Measurements from ENCODE around the gene SUZ12.
A peak's percentile ranks its signal among the peaks of the same experiment; 100 is the strongest.
"Not testable (repeated sequence)": the region's sequence is repeated elsewhere in the genome, so short reads cannot be mapped to it uniquely, and the experiment has no call there.

SUZ12 gene

DNA sequence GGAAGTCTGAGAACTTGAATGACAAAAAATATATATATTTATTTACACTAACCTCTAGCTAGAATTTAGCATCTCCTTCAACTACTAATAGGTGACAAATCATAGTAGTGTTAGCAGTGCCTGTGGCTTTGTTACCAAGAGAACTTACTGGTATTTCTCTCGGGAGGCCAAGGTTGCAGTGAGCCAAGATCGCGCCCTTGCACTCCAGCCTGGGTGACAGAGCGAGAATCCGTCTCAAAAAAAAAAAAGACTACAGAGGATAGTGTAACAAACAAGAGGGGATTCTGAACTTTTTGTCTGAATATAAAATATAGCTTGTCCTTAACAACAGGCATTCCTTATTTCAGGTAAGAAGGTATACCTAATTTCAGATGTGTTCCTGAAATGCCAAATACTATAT is 1.3 kb upstream of the SUZ12 start:
- DNase-seq = no peak
- intact Hi-C loops (cut with DNase I; ENCODE audit: low total_unique reads) = no loop called here
- no peak overlapping the region for H3K27ac ChIP-seq
- H3K4me1 ChIP-seq = peaks cover 0 to 16% (median 5%) of the 10 kb centered on the region in 4 donors
- no peak overlapping the region for H3K4me3 ChIP-seq
- TF ChIP-seq, protein P1, sequence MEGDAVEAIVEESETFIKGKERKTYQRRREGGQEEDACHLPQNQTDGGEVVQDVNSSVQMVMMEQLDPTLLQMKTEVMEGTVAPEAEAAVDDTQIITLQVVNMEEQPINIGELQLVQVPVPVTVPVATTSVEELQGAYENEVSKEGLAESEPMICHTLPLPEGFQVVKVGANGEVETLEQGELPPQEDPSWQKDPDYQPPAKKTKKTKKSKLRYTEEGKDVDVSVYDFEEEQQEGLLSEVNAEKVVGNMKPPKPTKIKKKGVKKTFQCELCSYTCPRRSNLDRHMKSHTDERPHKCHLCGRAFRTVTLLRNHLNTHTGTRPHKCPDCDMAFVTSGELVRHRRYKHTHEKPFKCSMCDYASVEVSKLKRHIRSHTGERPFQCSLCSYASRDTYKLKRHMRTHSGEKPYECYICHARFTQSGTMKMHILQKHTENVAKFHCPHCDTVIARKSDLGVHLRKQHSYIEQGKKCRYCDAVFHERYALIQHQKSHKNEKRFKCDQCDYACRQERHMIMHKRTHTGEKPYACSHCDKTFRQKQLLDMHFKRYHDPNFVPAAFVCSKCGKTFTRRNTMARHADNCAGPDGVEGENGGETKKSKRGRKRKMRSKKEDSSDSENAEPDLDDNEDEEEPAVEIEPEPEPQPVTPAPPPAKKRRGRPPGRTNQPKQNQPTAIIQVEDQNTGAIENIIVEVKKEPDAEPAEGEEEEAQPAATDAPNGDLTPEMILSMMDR (IDR thresholded peaks at IDR 0.05) = no peak
- no peaks in the 10 kb centered on the region for H3K27me3 ChIP-seq
- peaks cover 0 to under 1% (median 0%) of the 10 kb centered on the region in 3 donors for H3K36me3 ChIP-seq
- no peaks in the 10 kb centered on the region for H3K9me3 ChIP-seq

DNA sequence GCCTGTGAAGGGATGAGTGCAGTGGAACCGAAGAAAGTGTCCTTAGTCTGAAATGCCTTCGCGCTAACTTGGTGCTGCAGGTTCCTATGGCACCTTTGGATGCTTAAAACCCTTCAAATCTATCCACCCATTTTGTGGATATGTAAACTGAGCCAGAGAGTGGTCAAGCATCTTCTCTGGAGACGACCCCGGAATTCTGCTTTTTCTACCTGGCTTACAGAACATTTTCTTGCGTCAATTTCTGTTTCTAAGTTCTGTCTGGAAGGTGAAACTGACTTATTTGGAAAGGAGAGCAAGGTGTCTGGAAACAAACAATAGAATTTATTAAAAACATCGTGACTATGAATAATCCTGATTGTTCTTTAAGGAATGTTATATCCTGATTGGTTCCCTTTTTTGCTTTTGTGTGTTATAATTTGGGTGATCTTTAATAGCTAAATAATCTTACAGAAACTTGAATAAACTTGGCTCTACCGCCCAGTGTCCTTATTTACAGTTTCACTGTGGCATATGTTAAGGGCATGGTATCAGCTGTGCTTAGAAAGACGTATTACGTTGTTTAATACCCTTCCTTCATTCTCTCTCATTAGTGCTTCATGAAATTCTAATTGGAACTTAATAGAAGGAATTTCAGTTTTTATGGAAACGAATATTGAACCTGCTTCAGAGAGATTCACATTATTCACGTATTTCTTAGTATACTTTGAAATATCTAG is 1.3 kb downstream of the SUZ12 start:
- peaks cover 0 to 16% (median 5%) of the 10 kb centered on the region in 4 donors for H3K4me1 ChIP-seq
- intact Hi-C loops (cut with DNase I; ENCODE audit: low total_unique reads); H3K27ac ChIP-seq; H3K27me3 ChIP-seq; H3K9me3 ChIP-seq; DNase-seq: not testable (repeated sequence)
- peak overlapping the region; percentile 39 to 43 for H3K4me3 ChIP-seq
- peaks cover 0 to 22% (median 0%) of the 10 kb centered on the region in 3 donors for H3K36me3 ChIP-seq

DNA sequence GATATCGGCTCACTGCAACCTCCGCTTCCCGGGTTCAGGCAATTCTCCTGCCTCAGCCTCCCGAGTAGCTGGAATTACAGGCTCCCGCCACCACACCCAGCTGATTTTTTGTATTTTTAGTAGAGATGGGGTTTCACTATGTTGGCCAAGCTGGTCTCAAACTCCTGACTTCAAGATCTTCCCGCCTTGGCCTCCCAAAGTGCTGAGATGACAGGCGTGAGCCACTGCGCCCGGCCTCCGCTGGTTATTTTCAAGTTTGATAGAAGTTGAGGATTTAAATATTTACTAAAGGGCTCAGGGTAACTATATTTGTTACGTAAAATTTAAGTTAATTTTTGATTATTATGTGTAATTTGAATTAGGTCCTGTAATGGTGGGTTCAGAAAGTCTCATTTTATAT is 5.1 kb downstream of the SUZ12 start:
- intact Hi-C loops (cut with DNase I; ENCODE audit: low total_unique reads); H3K4me3 ChIP-seq; H3K27ac ChIP-seq; H3K9me3 ChIP-seq; DNase-seq; H3K27me3 ChIP-seq: not testable (repeated sequence)
- peaks cover 0 to 12% (median 5%) of the 10 kb centered on the region in 4 donors for H3K4me1 ChIP-seq
- H3K36me3 ChIP-seq = peaks cover 0 to 22% (median 0%) of the 10 kb centered on the region in 3 donors

DNA sequence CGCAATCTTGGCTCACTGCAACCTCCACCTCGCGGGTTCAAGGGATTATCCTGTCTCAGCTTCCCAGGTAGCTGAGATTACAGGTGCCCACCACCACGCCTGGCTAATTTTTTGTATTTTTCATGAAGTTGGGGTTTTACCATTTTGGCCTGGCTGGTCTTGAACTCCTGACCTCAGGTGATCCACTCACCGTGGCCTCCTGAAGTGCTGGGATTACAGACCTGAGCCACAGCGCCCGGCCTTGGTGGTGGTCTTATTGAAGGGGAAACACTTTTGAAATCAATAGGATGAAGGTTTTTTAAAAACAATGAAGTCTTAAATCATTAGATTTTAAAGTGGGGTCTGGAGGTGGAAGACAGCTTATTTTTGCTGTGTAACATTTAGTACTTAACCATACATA is 5.6 kb downstream of the SUZ12 start:
- DNase-seq; H3K4me3 ChIP-seq; H3K9me3 ChIP-seq; H3K27ac ChIP-seq; H3K27me3 ChIP-seq; intact Hi-C loops (cut with DNase I; ENCODE audit: low total_unique reads): not testable (repeated sequence)
- H3K4me1 ChIP-seq = peaks cover 0 to 12% (median 5%) of the 10 kb centered on the region in 4 donors
- peaks cover 0 to 22% (median 0%) of the 10 kb centered on the region in 3 donors for H3K36me3 ChIP-seq

DNA sequence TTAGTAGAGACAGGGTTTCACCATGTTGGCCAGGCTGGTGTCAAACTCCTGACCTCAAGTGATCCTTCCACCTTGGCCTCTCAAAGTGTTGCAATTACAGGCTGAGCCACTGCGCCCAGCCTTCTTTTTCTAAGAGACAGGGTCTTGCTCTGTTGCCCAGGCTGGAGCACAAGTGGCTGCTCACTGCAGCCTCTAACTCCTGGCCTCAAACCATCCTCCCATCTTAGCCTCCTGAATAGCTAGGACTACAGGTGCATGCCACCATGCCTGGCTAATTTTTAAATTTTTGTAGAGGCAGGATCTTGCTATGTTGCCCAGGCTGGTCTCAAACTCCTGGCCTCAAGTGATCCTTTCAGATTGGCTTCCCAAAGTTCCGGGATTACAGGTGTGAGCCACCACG is 15.1 kb downstream of the SUZ12 start:
- peaks cover 12 to 81% (median 53%) of the 10 kb centered on the region in 3 donors for H3K36me3 ChIP-seq
- H3K4me1 ChIP-seq; H3K27me3 ChIP-seq; DNase-seq; intact Hi-C loops (cut with DNase I; ENCODE audit: low total_unique reads); H3K27ac ChIP-seq; H3K9me3 ChIP-seq; H3K4me3 ChIP-seq: not testable (repeated sequence)

DNA sequence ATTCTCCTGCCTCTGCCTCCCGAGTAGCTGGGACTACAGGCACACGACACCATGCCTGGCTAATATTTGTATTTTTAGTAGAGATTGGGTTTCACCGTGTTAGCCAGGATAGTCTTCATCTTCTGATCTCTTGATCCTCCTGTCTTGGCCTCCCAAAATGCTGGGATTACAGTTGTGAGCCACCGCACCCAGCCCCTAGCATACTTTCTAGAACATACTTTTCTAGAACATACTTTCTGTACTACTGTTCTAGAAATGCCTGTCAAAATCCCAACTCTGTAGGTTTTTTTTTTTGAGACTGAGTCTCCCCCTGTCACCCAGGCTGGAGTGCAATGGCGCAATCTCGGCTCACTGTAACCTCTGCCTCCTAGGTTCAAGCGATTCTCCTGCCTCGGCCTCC is 27.3 kb downstream of the SUZ12 start:
- H3K27me3 ChIP-seq; DNase-seq; H3K27ac ChIP-seq; H3K4me1 ChIP-seq; H3K9me3 ChIP-seq; intact Hi-C loops (cut with DNase I; ENCODE audit: low total_unique reads); H3K4me3 ChIP-seq: not testable (repeated sequence)
- H3K36me3 ChIP-seq = peaks cover 15 to 65% (median 24%) of the 10 kb centered on the region in 3 donors

DNA sequence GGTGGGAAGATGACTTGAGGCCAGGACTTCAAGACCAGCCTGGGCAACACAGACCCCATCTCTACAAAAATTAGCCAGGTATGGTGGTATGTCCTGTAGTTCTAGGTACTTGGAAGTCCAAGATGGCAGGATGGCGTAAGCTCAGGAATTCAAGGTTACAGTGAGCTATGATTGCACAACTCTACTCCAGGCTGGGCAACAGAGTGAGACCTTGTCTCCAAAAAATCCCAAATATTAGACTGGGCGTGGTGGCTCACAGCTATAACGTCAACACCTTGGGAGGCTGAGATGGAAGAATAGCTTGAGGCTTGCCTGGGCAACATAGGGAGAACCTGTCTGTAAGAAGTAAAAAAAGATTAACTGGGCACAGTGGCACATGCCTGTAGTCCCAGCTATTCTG is 30.8 kb downstream of the SUZ12 start:
- intact Hi-C loops (cut with DNase I; ENCODE audit: low total_unique reads) = no loop called here
- DNase-seq = no peak
- TF ChIP-seq, protein P1 (IDR thresholded peaks at IDR 0.05) = no peak
- Histone ChIP-seq H3K9me3 (no peaks in the 10 kb centered on the region), H3K27ac (no peak overlapping the region), H3K4me3 (no peak overlapping the region), H3K36me3 (peaks cover 15 to 46% (median 26%) of the 10 kb centered on the region in 3 donors), H3K4me1 (no peaks in the 10 kb centered on the region), H3K27me3 (no peaks in the 10 kb centered on the region)

DNA sequence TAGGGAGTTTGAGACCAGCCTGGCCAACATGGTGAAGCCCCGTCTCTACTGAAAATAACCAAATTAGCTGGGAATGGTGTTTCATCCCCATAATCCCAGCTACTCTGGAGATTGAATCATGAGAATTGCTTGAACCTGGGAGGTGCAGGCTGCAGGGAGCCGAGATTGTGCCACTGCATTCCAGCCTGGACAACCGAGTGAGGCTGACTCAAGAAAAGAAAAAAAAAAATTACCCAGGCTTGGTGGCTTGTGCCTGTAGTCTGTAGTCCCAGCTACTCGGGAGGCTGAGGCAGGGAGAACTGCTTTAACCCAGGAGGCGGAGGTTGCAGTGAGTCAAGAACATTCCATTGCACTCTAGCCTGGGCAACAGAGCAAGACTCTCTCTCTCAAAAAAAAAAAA is 33.6 kb downstream of the SUZ12 start:
- peaks cover 26 to 48% (median 43%) of the 10 kb centered on the region in 3 donors for H3K36me3 ChIP-seq
- H3K4me3 ChIP-seq; intact Hi-C loops (cut with DNase I; ENCODE audit: low total_unique reads); H3K27ac ChIP-seq; H3K9me3 ChIP-seq; H3K4me1 ChIP-seq; H3K27me3 ChIP-seq; DNase-seq: not testable (repeated sequence)

DNA sequence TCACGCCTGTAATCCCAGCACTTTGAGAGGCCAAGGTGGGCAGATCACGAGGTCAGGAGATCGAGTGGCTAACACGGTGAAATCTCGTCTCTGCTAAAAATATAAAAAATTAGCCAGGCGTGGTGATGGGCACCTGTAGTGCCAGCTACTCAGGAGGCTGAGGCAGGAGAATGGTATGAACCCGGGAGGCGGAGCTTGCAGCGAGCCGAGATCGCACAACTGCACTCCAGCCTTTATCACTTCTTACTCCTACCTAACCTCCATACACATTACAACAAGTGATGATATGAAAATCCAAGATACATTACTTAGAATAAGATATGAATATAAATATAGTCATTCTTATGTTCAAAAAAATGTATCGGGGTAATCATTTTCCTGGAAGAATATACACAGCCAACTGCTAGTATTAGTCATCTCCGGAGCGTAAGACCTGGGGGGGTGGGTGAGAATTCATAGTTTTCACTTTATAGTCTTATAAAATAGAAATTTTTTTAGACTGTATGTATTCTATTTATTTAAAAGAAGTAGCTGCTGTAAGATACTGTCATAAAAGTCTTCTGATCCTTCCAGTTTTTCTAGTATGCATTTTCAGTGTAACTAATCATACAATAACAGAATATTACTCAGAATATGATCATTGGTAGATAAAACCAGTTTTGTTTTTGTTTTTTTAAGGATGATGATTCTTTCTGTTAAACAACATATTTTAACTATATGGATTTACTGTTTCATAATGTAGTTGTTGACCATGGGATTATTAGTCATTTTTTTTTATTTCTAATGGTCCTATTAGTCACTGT is 37.7 kb downstream of the SUZ12 start:
- intact Hi-C loops (cut with DNase I; ENCODE audit: low total_unique reads); DNase-seq; H3K27me3 ChIP-seq; H3K4me1 ChIP-seq; H3K4me3 ChIP-seq; H3K9me3 ChIP-seq; H3K27ac ChIP-seq: not testable (repeated sequence)
- H3K36me3 ChIP-seq = peaks cover 26 to 44% (median 40%) of the 10 kb centered on the region in 3 donors

DNA sequence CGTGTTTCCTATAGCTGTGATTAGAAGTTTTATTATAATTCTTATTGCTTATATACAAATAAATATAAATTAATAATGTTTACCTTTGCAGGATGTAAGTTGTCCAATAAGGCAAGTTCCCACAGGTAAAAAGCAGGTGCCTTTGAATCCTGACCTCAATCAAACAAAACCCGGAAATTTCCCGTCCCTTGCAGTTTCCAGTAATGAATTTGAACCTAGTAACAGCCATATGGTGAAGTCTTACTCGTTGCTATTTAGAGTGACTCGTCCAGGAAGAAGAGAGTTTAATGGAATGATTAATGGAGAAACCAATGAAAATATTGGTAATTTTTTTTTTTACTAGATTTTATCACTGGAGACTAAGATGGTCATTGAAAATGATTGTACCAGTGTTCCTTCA is 38.6 kb downstream of the SUZ12 start:
- H3K27ac ChIP-seq; H3K27me3 ChIP-seq; H3K4me1 ChIP-seq; DNase-seq; H3K4me3 ChIP-seq; intact Hi-C loops (cut with DNase I; ENCODE audit: low total_unique reads); H3K9me3 ChIP-seq: not testable (repeated sequence)
- H3K36me3 ChIP-seq = peaks cover 26 to 44% (median 37%) of the 10 kb centered on the region in 3 donors

DNA sequence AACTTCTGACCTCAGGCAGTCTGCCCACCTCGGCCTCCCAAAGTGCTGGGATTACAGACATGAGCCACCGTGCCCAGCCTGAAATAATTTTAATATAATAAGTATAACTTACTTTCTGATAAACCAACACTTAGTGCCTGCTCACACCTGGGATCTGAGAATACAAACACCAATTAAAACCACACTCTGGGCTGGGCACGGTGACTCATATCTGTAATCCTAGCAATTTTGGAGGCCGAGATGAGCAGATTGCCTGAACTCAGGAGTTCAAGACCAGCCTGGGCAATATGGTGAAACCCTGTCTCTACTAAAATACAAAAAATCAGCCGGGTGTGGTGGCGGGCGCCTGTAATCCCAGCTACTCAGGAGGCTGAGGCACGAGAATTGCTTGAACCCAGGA is 55.0 kb downstream of the SUZ12 start:
- DNase-seq; H3K27me3 ChIP-seq; H3K9me3 ChIP-seq; H3K27ac ChIP-seq; intact Hi-C loops (cut with DNase I; ENCODE audit: low total_unique reads); H3K4me1 ChIP-seq; H3K4me3 ChIP-seq: not testable (repeated sequence)
- H3K36me3 ChIP-seq = peaks cover 74 to 98% (median 81%) of the 10 kb centered on the region in 3 donors
